MM.1S (cell line): ENCODE measurements around the gene ISX.

Source experiments
- EZH2 ChIP-seq: fragments of 300-600 bp; sonication (generic); optimal IDR thresholded peaks from 2 replicates; pipeline ENCODE3; 2017; ENCODE audit warnings: low read depth, mild to moderate bottlenecking, antibody characterized with exemption, low read length, mixed read lengths
- TF ChIP-seq, protein P1 (sequence below): fragments of 300-600 bp; sonication (generic); IDR thresholded peaks from 2 replicates; pipeline ENCODE4 v1.5.1; 2016; ENCODE audit warnings: antibody characterized with exemption, low read length, mixed read lengths

- TF ChIP-seq, protein P1, sequence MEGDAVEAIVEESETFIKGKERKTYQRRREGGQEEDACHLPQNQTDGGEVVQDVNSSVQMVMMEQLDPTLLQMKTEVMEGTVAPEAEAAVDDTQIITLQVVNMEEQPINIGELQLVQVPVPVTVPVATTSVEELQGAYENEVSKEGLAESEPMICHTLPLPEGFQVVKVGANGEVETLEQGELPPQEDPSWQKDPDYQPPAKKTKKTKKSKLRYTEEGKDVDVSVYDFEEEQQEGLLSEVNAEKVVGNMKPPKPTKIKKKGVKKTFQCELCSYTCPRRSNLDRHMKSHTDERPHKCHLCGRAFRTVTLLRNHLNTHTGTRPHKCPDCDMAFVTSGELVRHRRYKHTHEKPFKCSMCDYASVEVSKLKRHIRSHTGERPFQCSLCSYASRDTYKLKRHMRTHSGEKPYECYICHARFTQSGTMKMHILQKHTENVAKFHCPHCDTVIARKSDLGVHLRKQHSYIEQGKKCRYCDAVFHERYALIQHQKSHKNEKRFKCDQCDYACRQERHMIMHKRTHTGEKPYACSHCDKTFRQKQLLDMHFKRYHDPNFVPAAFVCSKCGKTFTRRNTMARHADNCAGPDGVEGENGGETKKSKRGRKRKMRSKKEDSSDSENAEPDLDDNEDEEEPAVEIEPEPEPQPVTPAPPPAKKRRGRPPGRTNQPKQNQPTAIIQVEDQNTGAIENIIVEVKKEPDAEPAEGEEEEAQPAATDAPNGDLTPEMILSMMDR = no peak
- TF ChIP-seq EZH2 = no peak
Observed at GRCh38 chr22:35116817-35117216, 50.9 kb downstream of the ISX start.
